ENCODE data around the gene BAZ1A. TPM values are rescaled to one million over a fixed set of nuclear protein-coding genes. Genes with fewer than 3 reads are reported as not detected.
A peak's percentile ranks its signal among the peaks of the same experiment; 100 is the strongest.

The BAZ1A gene
- total RNA-seq, 2 experiments from 2014 or later = 67.8 to 68.0 TPM

GRCh38 chr14:34713681-34714319 is 161.4 kb downstream of the BAZ1A start:
- DNase-seq = peak; percentile 65
- H3K27me3 Mint-ChIP-seq = peaks cover 1% of the 10 kb centered on the region
- peaks cover 17% of the 10 kb centered on the region for H3K36me3 Mint-ChIP-seq
- POLR2A ChIA-PET = interaction anchor here (0.7 to 1.5 kb wide), 4 partner anchors 28 to 703 kb away, joined by 3 to 4 read pairs (median 4); partner anchors contain the start of genes BAZ1A and NFKBIA
- CTCF ChIA-PET = interaction anchor here (1.5 to 2.4 kb wide), 2 partner anchors 10 to 14 kb away, joined by 3 to 16 read pairs; no protein-coding TSS in a partner anchor
- peak overlapping the region; percentile 89 for H3K27ac Mint-ChIP-seq
- H3K9me3 Mint-ChIP-seq = no peaks in the 10 kb centered on the region
- intact Hi-C loops (cut with micrococcal nuclease) = loop anchor here (1.0 to 2.0 kb wide), 7 partner anchors 41 to 705 kb away; partner anchors contain the start of genes FAM177A1 and SRP54
- peaks cover 24% of the 10 kb centered on the region for H3K4me1 Mint-ChIP-seq (ENCODE audit: low read depth)
- peak overlapping the region; percentile 94 for H3K4me3 Mint-ChIP-seq

- Mint-ChIP-seq H3K4me1 (ENCODE audit: low read depth) (peaks cover 23% of the 10 kb centered on the region), H3K36me3 (peaks cover 17% of the 10 kb centered on the region), H3K4me3 (peak overlapping the region; percentile 94), H3K27me3 (peaks cover 1% of the 10 kb centered on the region), H3K27ac (peak overlapping the region; percentile 89), H3K9me3 (no peaks in the 10 kb centered on the region)
- intact Hi-C loops (cut with micrococcal nuclease) = loop anchor here (2.0 kb wide), 2 partner anchors 218 to 706 kb away; no protein-coding TSS in a partner anchor
- ChIA-PET POLR2A (interaction anchor here (0.7 to 1.5 kb wide), 4 partner anchors 29 to 703 kb away, joined by 3 to 4 read pairs (median 4); partner anchors contain the start of genes BAZ1A and NFKBIA), CTCF (interaction anchor here (2.4 kb wide), 1 partner anchor 10 kb away, joined by 16 read pairs; no protein-coding TSS in a partner anchor)
- no peak for DNase-seq
Observed at GRCh38 chr14:34713122-34713680, 162.0 kb downstream of the BAZ1A start.

DNA sequence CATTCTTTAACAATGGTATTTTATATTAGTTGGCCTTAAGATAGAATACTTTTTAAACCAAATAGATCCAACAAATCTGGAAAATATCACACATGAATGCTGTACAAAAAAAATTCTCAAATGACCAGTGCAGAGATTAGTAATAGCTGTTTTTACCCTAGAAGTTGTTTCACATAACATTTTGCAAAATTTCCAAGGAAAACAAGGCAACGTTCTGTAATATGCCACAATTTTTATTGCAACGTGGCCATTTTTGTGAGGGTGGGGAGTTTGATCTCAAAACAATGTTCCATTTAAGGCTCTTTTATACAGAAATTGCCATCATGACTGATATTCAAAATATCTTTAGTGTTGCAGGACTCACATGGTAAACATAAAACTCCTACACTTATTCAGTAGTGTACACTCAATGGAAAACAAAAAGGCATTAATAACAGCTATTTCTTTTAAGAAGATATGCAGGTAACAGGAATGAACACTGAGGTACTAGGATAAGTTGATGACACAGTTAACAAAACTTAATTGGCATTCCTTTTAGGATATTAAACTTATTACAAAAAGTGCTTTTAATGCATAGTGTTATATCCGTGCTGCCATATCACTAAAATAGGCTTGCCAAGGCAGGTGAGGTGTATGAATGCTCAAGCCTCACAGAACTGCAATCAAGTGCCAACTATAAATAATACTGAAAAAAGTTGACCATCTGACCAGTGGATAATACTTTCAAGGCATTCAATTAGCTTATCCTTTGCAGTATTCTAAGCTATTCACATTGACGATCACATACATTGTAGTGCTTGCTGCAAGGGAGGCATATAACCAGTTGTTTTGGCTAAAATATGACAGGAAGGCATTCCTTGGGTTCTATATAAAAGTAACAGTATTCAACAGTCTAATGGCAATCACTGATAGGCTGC is 163.1 kb downstream of the BAZ1A start:
- intact Hi-C loops (cut with micrococcal nuclease) = loop anchor here (2.0 kb wide), 2 partner anchors 219 to 707 kb away; no protein-coding TSS in a partner anchor
- Mint-ChIP-seq H3K36me3 (peaks cover 17% of the 10 kb centered on the region), H3K27ac (no peak overlapping the region), H3K4me3 (no peak overlapping the region), H3K4me1 (ENCODE audit: low read depth) (peaks cover 22% of the 10 kb centered on the region), H3K9me3 (no peaks in the 10 kb centered on the region), H3K27me3 (no peaks in the 10 kb centered on the region)
- ChIA-PET CTCF (interaction anchor here (0.9 to 5.3 kb wide), 2 partner anchors 11 to 39 kb away, joined by 3 to 35 read pairs; no protein-coding TSS in a partner anchor), POLR2A (no interaction called here)
- no peak for DNase-seq

GRCh38 chr14:34711169-34711568 is 164.0 kb downstream of the BAZ1A start:
- intact Hi-C loops (cut with micrococcal nuclease) = no loop called here
- CTCF ChIA-PET = interaction anchor here (0.7 to 5.3 kb wide), 2 partner anchors 12 to 55 kb away, joined by 3 to 35 read pairs; no protein-coding TSS in a partner anchor

DNA sequence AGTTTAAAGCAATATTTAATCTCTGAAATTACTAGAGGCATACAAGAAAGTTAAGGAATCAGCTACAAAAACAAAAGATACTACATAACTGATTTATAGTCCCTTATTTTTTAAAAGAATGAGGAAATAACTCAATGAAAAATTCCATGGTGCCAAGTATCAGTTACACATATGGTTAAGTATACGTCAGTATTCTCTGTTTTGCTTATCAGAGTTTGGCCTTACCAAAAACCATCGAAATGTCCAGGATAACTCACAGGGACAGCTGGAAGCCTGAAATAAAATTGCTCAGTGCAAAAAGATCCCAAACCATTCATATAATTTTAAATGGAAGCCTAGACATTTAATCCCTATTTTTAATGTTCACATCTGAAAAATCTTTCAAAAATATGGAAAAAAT is 164.4 kb downstream of the BAZ1A start:
- no peak for DNase-seq
- POLR2A ChIA-PET = interaction anchor here (0.6 kb wide), 1 partner anchor 31 kb away, joined by 4 read pairs; no protein-coding TSS in a partner anchor
- no peak overlapping the region for H3K27ac Mint-ChIP-seq
- H3K36me3 Mint-ChIP-seq = peaks cover 17% of the 10 kb centered on the region
- H3K4me1 Mint-ChIP-seq (ENCODE audit: low read depth) = peaks cover 21% of the 10 kb centered on the region
- no peak overlapping the region for H3K4me3 Mint-ChIP-seq
- no peaks in the 10 kb centered on the region for H3K27me3 Mint-ChIP-seq
- no peaks in the 10 kb centered on the region for H3K9me3 Mint-ChIP-seq
- intact Hi-C loops (cut with micrococcal nuclease) = no loop called here
- CTCF ChIA-PET = interaction anchor here (0.7 to 5.3 kb wide), 2 partner anchors 13 to 54 kb away, joined by 3 to 35 read pairs; no protein-coding TSS in a partner anchor

More at GRCh38 chr14:34711169-34711568, 164.0 kb downstream of the BAZ1A start:
- Mint-ChIP-seq H3K9me3 (no peaks in the 10 kb centered on the region), H3K27me3 (no peaks in the 10 kb centered on the region), H3K27ac (no peak overlapping the region), H3K36me3 (peaks cover 17% of the 10 kb centered on the region), H3K4me1 (ENCODE audit: low read depth) (peaks cover 22% of the 10 kb centered on the region), H3K4me3 (no peak overlapping the region)
- DNase-seq = no peak
- POLR2A ChIA-PET = interaction anchor here (0.6 kb wide), 1 partner anchor 31 kb away, joined by 4 read pairs; no protein-coding TSS in a partner anchor

DNA sequence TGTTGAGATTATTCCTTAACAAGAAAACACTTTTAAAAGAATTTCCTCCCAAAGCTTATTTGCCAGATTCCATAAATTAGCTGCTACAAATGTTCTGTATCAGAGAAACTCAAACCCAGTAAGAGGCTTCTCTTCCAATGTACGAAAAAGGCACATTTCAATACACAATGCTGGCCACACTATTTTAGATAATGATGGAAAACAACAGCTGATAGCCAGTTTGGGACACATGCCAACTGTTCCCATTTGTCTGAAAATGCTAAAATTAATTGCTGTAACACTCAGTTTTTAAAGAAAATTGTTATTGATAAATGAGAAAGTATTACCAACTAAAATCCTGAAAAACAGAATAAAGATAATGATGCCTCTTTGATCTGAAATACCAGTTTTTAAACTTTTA is 165.2 kb downstream of the BAZ1A start:
- DNase-seq = no peak
- peaks cover 17% of the 10 kb centered on the region for H3K36me3 Mint-ChIP-seq
- POLR2A ChIA-PET = no interaction called here
- H3K4me1 Mint-ChIP-seq (ENCODE audit: low read depth) = peaks cover 15% of the 10 kb centered on the region
- intact Hi-C loops (cut with micrococcal nuclease) = no loop called here
- no peaks in the 10 kb centered on the region for H3K9me3 Mint-ChIP-seq
- CTCF ChIA-PET = interaction anchor here (5.3 kb wide), 1 partner anchor 13 kb away, joined by 35 read pairs; no protein-coding TSS in a partner anchor
- H3K4me3 Mint-ChIP-seq = no peak overlapping the region
- no peaks in the 10 kb centered on the region for H3K27me3 Mint-ChIP-seq
- H3K27ac Mint-ChIP-seq = no peak overlapping the region

DNA sequence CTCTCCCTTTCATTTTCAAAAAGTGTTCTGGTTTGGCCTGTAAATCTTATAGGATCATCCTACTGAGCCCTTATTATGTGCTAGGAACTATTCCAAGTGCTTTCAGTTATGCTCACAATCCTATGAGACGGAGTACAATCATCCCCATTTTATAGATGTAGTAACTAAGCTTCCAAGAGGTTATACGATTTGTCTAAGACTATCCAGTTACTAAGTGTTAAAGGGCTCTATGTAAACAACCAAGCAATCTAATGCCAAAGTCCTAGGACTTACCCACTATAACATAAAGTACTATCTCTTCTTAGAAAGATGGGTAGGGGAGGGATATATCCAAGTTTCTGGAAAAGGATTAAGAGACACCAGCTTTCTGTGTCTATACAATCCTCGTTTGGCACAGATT is 167.4 kb downstream of the BAZ1A start:
- POLR2A ChIA-PET = no interaction called here
- H3K36me3 Mint-ChIP-seq = peaks cover 9% of the 10 kb centered on the region
- no peak for DNase-seq
- peaks cover 5% of the 10 kb centered on the region for H3K4me1 Mint-ChIP-seq (ENCODE audit: low read depth)
- no peaks in the 10 kb centered on the region for H3K27me3 Mint-ChIP-seq
- no peak overlapping the region for H3K4me3 Mint-ChIP-seq
- no peaks in the 10 kb centered on the region for H3K9me3 Mint-ChIP-seq
- CTCF ChIA-PET = interaction anchor here (1.4 to 5.3 kb wide), 2 partner anchors 16 to 35 kb away, joined by 3 to 35 read pairs; no protein-coding TSS in a partner anchor
- H3K27ac Mint-ChIP-seq = no peak overlapping the region
- intact Hi-C loops (cut with micrococcal nuclease) = no loop called here

Other genes starting within 250 kb of the BAZ1A start
- 10 to 100 TPM; 82.0 to 86.9 TPM for gene SNX6, start 245.2 kb downstream of the BAZ1A start, total RNA-seq
- gene CFL2, start 160.8 kb downstream of the BAZ1A start, total RNA-seq = 1 to 10 TPM; 7.6 to 8.8 TPM
- gene SRP54, start 107.6 kb upstream of the BAZ1A start, total RNA-seq = 10 to 100 TPM; 82.6 to 87.7 TPM
- gene FAM177A1, start 170.9 kb upstream of the BAZ1A start, total RNA-seq = 10 to 100 TPM; 48.8 to 56.8 TPM
- gene PPP2R3C, start 246.6 kb upstream of the BAZ1A start, total RNA-seq = 10 to 100 TPM; 48.9 to 51.8 TPM
- gene PRORP, start 247.2 kb upstream of the BAZ1A start, total RNA-seq = 10 to 100 TPM; 43.4 to 44.6 TPM